H4 (cell line): ENCODE data around the gene PYGM. TPM values are rescaled to one million over a fixed set of nuclear protein-coding genes. Genes with fewer than 3 reads are reported as not detected.

ENCODE experiments used
- DNase-seq: peaks from one replicate; pipeline ENCODE4 v3.0.0-alpha.2; 2015; ENCODE audit warnings: low spot score
- total RNA-seq: library from RNA; depleted of rRNA; stranded (reverse); fragments of >200 nt; shearing (Covaris generic); gene quantifications from 2 replicates; pipeline ENCODE4 v1.2.3, GENCODE V29; 2014

Gene PYGM
- total RNA-seq, 1 experiment from 2014 or later = 0.25 TPM

- DNase-seq = no peak
These were observed 6.2 kb downstream of the PYGM start for GRCh38 chr11:64753380-64754123.

GRCh38 chr11:64753019-64753379 is 6.8 kb downstream of the PYGM start:
- DNase-seq = no peak

GRCh38 chr11:64752175-64752970 is 7.4 kb downstream of the PYGM start:
- no peak for DNase-seq

- no peak for DNase-seq
These were observed 8.2 kb downstream of the PYGM start for GRCh38 chr11:64751580-64751979.

GRCh38 chr11:64751136-64751535 is 8.6 kb downstream of the PYGM start:
- no peak for DNase-seq

- no peak for DNase-seq
These were observed 9.3 kb downstream of the PYGM start for GRCh38 chr11:64750361-64751054.

- DNase-seq = no peak
These were observed 11.7 kb downstream of the PYGM start for GRCh38 chr11:64747961-64748665.

GRCh38 chr11:64746486-64746885 is 13.3 kb downstream of the PYGM start:
- DNase-seq = no peak

GRCh38 chr11:64745521-64746328 is 14.0 kb downstream of the PYGM start:
- no peak for DNase-seq

- DNase-seq = no peak
These were observed 14.6 kb downstream of the PYGM start for GRCh38 chr11:64745189-64745520.

GRCh38 chr11:64744544-64745188 is 15.1 kb downstream of the PYGM start:
- DNase-seq = no peak

- no peak for DNase-seq
These were observed 15.9 kb downstream of the PYGM start, which contains the start of gene RASGRP2 for GRCh38 chr11:64743591-64744543. Gene RASGRP2, minus strand, starts transcription at chr11:64744142. Its CDS starts 1,276 bp downstream, at chr11:64742866.

- no peak for DNase-seq
These were observed 16.7 kb downstream of the PYGM start for GRCh38 chr11:64742889-64743590.

- DNase-seq = no peak
These were observed 17.5 kb downstream of the PYGM start for GRCh38 chr11:64742087-64742888.

GRCh38 chr11:64741375-64742086 is 18.2 kb downstream of the PYGM start:
- DNase-seq = no peak

GRCh38 chr11:64739871-64740270 is 19.9 kb downstream of the PYGM start:
- no peak for DNase-seq

GRCh38 chr11:64736654-64737053 is 23.1 kb downstream of the PYGM start:
- no peak for DNase-seq
